Liver (tissue), 3 donors: ENCODE measurements around the gene TERT.

ENCODE experiments used
- EGR1 ChIP-seq, 2 donors: IDR thresholded peaks; 2 replicates each; pipeline ENCODE4 v1.6.1; 2016 to 2018; ENCODE audit warnings: antibody characterized with exemption in 2 of 2, low read depth in 2 of 2
- GABPA ChIP-seq, 2 donors: IDR thresholded peaks in 1 of 2; conservative IDR thresholded peaks in 1 of 2; 2 replicates each; pipeline ENCODE4 v1.6.1; 2016; ENCODE audit warnings: antibody characterized with exemption in 2 of 2, mild to moderate bottlenecking in 1 of 2, moderate library complexity in 1 of 2
- JUND ChIP-seq, 2 donors: IDR thresholded peaks; 2 replicates each; pipeline ENCODE4 v1.6.1; 2016; ENCODE audit warnings: antibody characterized with exemption in 2 of 2
- TAF1 ChIP-seq: conservative IDR thresholded peaks from 2 replicates; pipeline ENCODE4 v1.6.1; 2016; ENCODE audit warnings: antibody characterized with exemption, mild to moderate bottlenecking
- TF ChIP-seq, protein P1 (sequence below): fragments of 150-350 bp; IDR thresholded peaks from 2 replicates; pipeline ENCODE4 v1.5.1; 2017; ENCODE audit warnings: improper control_type of control experiment, low read depth, low read length; ENCODE audit not compliant: missing input control
- TF ChIP-seq, protein P2 (sequence below): IDR thresholded peaks from 2 replicates; pipeline ENCODE4 v1.6.1; 2016; ENCODE audit warnings: antibody characterized with exemption
- donor health status: healthy.
- donor health status: healthy.

DNA sequence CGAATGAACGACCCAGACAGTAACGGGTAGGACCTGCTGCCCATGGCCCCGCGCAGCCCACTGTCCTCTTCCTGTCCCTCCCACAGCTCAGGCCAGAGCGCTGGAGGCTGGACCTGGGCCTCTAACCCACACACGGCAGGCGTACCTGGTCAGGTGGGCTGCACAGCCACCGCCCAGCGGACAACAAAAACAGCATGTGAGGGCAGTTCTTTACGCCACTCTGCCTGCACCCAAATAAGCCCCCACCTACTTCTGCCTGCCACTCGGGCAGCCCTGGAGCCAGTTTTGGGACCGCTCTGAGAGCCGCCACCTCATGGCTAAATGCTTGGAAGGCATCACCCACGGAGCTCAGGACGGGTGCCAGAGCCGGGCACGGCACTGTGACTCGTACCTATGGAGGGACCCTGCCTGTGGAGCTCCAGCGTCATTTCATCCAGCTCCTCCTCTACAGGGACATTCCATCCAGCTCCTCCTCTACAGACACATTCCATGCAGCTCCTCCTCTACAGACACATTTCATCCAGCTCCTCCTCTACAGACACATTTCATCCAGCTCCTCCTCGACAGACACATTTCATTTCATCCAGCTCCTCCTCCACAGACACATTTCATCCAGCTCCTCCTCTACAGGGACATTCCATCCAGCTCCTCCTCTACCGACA, 31.1 kb upstream of the TERT start:
- TF ChIP-seq GABPA (IDR thresholded peaks at IDR 0.05 in 1 of 2, conservative IDR thresholded peaks at IDR 0.05 in 1 of 2): no peak
- TF ChIP-seq, protein P1, sequence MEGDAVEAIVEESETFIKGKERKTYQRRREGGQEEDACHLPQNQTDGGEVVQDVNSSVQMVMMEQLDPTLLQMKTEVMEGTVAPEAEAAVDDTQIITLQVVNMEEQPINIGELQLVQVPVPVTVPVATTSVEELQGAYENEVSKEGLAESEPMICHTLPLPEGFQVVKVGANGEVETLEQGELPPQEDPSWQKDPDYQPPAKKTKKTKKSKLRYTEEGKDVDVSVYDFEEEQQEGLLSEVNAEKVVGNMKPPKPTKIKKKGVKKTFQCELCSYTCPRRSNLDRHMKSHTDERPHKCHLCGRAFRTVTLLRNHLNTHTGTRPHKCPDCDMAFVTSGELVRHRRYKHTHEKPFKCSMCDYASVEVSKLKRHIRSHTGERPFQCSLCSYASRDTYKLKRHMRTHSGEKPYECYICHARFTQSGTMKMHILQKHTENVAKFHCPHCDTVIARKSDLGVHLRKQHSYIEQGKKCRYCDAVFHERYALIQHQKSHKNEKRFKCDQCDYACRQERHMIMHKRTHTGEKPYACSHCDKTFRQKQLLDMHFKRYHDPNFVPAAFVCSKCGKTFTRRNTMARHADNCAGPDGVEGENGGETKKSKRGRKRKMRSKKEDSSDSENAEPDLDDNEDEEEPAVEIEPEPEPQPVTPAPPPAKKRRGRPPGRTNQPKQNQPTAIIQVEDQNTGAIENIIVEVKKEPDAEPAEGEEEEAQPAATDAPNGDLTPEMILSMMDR: no peak
- TF ChIP-seq, protein P2, sequence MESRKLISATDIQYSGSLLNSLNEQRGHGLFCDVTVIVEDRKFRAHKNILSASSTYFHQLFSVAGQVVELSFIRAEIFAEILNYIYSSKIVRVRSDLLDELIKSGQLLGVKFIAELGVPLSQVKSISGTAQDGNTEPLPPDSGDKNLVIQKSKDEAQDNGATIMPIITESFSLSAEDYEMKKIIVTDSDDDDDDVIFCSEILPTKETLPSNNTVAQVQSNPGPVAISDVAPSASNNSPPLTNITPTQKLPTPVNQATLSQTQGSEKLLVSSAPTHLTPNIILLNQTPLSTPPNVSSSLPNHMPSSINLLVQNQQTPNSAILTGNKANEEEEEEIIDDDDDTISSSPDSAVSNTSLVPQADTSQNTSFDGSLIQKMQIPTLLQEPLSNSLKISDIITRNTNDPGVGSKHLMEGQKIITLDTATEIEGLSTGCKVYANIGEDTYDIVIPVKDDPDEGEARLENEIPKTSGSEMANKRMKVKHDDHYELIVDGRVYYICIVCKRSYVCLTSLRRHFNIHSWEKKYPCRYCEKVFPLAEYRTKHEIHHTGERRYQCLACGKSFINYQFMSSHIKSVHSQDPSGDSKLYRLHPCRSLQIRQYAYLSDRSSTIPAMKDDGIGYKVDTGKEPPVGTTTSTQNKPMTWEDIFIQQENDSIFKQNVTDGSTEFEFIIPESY: no peak
- TF ChIP-seq EGR1 (IDR thresholded peaks at IDR 0.05; ENCODE audit: low read depth in 2 of 2): no peak
- no peak for TF ChIP-seq TAF1
- TF ChIP-seq JUND (IDR thresholded peaks at IDR 0.05): no peak
